CD4-positive, alpha-beta T cell treated with Interleukin-1 beta for 1 hour (primary cell): ENCODE measurements around the gene PRKACB.
"Not testable (repeated sequence)": the region's sequence is repeated elsewhere in the genome, so short reads cannot be mapped to it uniquely, and the experiment has no call there.

Experiments used
- DNase-seq, 2 donors: peaks; one replicate each; pipeline ENCODE4 v3.0.0-alpha.2; 2020 to 2022

PRKACB gene

GRCh38 chr1:84143796-84144565 lies at the start of gene PRKACB:
Gene PRKACB (plus strand): TSS chr1:84144271. CDS start chr1:84144362, 91 bp downstream.
- DNase-seq: peak in 1 of 2 donors; percentile 62

- DNase-seq: no peak
These were observed 48.8 kb upstream of the PRKACB start for GRCh38 chr1:84095308-84095707.

GRCh38 chr1:84096176-84096575 lies 47.9 kb upstream of the PRKACB start:
- no peak for DNase-seq

DNA sequence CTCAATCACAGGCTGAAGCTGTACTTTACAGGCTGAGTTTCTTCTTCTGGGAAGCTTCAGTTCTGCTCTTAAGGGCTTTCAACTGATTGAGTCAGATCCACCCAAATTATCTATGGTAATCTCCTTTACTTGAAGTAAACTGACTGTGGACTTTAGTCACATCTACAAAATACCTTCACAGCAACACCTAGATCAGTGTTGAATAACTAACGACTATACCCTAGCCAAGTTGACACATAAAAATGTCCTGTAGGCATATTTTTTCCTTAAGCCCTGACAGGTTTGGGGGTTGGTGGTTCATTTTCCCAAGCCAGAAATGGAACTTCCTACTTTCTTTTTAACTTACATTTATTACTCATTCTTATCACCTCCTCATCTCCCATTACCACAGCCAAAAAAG lies 42.9 kb upstream of the PRKACB start:
- DNase-seq: no peak

- DNase-seq: peak in 1 of 2 donors; percentile 8
These were observed 40.7 kb upstream of the PRKACB start for GRCh38 chr1:84103197-84103992.

DNA sequence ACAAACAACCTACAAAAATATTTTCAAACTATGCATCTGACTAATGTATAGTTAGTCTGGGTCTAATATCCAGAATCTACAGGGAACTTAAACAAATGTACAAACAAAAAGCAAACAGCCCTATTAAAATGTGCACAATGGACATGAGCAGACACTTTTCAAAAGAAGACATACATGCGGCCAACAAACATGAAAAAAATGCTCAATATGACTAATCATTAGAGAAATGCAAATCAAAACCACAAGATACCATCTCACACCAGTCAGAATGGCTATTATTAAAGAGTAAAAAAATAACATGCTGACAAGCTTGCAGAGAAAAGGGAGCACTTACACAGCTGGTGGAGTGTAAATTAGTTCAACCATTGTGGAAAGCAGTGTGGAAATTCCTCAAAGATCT lies 36.5 kb upstream of the PRKACB start:
- not testable (repeated sequence) for DNase-seq

- no peak for DNase-seq
These were observed 36.1 kb upstream of the PRKACB start for GRCh38 chr1:84107955-84108354.

GRCh38 chr1:84108900-84109578 lies 35.0 kb upstream of the PRKACB start:
- no peak for DNase-seq

GRCh38 chr1:84110629-84111028 lies 33.4 kb upstream of the PRKACB start:
- DNase-seq: no peak

- no peak for DNase-seq
These were observed 27.5 kb upstream of the PRKACB start for GRCh38 chr1:84116558-84116957.

DNA sequence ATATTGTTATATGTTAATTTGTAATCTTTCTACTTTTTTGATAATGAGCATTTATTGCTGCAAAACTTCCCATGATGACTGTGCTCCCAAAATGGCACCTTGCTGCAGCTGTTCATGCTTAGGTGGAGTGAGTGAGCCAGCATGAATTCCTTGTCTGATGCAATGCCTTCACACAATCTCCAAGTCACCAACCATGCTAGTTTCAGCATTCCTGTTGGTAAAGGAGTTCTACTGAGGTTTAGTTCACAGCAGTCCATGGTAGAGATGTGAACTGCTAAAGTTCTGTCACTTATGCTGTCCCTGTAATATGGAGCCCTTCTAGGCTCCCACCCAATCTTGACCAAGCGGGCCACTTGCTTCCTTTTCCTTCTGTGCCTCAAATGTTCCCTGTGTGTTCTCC lies 26.2 kb upstream of the PRKACB start:
- no peak for DNase-seq

GRCh38 chr1:84121360-84121759 lies 22.7 kb upstream of the PRKACB start:
- DNase-seq: no peak

GRCh38 chr1:84122780-84123382 lies 21.2 kb upstream of the PRKACB start:
- DNase-seq: peak; percentile 27 to 62

DNA sequence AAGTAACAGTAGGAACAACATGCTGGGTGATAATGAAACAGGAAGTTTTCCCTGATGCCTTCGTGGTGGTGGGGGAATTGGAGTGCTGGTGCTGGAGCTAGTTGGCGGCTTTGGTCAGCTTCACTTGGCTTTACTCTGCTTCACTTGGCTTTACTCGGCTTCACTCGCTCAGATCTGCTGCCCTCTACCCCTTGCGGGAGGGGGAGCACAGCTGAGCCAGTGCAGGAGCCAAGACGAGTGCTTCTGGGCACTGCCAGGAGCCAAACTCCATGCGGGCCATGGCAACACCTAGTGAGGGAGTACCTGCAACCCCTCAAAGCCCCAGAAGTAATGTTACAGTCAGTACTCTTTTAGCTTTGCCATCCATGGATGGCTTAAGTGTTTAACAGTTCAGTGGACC lies 10.6 kb upstream of the PRKACB start:
- DNase-seq: no peak

GRCh38 chr1:84135341-84135740 lies 8.7 kb upstream of the PRKACB start:
- DNase-seq: no peak

GRCh38 chr1:84141182-84142003 lies 2.7 kb upstream of the PRKACB start:
- peak in 1 of 2 donors; percentile 42 for DNase-seq

GRCh38 chr1:84145068-84145467 lies 997 bp downstream of the PRKACB start:
- peak in 1 of 2 donors; percentile 51 for DNase-seq

DNA sequence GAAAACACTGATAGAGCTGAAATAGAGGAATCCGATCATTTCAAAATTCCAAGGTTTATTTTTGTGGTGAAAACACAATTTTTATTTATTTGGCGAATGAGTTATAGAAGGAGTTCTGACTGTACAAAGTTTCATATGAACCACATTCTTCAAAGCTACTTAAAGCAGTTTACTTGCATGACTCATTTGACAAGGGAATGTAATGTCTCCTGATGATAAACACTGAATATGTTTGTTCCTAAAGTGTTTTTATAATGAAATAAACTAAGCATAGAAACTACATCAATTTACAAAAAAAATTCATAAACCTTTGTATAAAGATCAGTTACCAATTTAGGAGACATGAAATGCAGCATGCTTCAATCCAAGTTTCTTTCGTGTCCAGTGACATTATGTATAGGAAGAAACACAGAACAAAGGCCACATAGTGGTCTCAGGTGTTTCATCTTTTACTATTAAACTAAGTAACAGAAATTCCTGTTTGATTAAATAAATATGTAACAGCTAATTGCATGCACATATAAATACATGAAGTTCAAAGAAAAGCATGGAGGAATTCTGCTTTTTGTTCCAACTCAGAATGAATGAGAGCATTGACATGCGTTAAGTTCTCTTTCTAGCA lies 2.5 kb downstream of the PRKACB start:
- DNase-seq: no peak

- DNase-seq: no peak
These were observed 4.7 kb downstream of the PRKACB start for GRCh38 chr1:84148758-84149157.

GRCh38 chr1:84152649-84153056 lies 8.6 kb downstream of the PRKACB start:
- no peak for DNase-seq

DNA sequence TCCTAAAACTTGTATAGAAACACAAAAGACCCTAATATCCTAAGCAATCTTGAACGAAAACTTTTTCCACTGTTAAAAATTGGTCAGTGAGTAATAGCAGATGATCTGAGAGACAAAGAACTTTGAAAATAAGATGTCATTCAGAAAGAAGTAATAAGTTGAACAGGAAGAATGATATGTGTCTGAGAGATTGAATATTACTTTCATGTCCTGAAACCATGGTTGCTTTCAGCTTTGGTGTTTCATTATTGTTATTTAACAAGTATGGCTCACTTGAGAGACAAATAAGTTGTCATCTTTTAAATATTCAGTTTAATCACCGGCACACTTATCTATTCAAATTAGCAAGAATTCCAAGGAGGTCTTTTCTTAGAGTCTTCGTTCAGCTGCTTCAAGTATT lies 11.4 kb downstream of the PRKACB start:
- DNase-seq: no peak

DNA sequence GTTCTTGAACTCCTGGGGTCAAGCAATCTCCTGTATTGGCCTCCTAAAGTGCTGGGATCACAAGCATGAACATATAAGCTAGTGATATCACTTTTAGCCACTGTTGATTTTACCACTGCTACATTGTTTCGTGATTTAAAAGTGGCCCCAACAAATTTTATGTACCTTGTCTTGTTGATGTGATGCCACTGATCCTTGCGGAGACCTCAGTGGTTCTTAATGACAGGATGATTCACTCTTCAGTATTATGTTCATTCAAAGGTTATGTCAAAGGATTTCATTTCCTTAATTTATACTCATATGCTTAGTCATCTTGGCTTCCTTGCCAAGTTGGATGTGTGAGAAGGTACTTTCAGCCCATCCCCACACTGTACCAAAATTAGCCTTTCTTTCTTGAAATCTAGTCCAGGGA lies 12.1 kb downstream of the PRKACB start:
- DNase-seq: no peak
